Raji (cell line): ENCODE measurements around the gene MKRN2OS.

Experiments
- POLR2A ChIP-seq: IDR thresholded peaks from 2 replicates; pipeline ENCODE4 v1.6.1; 2011; ENCODE audit warnings: low read depth, low read length, control low read depth; ENCODE audit not compliant: insufficient read depth

Gene MKRN2OS

DNA sequence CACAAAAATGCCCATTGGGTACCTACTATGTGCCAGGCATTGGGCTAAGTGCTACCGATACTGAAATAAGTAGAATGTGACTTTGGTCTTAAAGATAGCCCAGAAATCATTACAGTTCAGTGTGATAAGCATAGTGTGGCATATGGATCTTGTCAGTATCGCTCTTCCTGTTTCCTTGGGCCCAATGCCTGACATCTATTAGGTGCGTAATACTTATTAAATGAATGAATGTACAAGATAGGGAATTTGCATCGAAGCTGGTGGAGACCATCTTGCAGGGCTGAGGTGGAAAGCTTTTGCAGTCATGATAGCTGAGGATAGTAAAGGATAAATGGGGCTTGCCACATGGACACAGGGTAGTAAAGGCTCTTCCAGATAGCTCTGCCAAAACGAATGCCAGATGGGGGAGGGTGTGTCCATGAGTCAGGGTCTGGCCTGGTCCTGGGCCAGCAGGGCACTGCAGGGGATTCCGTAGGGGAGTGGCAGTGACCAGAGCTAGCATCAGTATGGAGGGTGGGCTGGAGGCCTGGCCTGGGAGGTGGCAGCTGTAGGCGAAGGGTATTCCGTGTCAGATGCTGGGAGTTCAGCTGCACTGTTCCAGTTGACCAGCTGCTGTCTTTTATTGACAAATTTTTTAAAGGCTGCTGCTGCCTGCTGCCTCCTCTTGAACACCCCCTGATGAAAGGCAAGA lies 37.6 kb downstream of the MKRN2OS start:
- no peak for TF ChIP-seq POLR2A

GRCh38 chr3:12506201-12506709 lies 39.0 kb downstream of the MKRN2OS start:
- TF ChIP-seq POLR2A: no peak

GRCh38 chr3:12503126-12503957 lies 42.0 kb downstream of the MKRN2OS start:
- TF ChIP-seq POLR2A: no peak

DNA sequence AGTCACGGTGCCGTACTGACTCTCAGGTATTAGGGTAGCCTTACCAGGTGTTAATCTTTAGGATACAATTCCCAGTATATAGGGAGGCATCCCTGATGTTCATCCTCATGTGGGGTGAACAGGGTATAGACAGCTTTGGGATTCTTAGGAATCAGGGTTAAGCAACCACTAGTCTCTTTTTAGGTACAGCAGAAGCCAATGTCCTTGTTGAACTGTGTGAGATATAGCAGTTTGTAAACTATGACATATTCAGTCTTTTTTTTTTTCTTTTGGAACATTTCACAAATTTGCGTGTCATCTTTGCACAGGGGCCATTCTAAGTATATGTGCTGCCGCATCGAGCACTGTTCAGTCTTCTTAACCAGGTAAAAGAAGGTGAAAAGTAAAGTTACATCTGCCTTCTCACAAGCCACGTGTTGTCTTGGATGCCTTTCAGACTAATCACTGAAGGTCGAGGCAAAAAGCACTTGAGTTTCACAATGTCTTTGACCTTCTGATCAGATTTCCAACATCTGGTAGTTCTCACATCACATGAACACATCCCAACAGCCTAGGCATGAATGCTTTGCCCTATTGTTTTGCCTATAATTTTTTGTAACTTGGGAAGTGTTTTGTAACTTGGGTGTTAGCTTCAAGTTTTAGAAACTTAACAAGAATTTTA lies 43.8 kb downstream of the MKRN2OS start:
- no peak for TF ChIP-seq POLR2A

DNA sequence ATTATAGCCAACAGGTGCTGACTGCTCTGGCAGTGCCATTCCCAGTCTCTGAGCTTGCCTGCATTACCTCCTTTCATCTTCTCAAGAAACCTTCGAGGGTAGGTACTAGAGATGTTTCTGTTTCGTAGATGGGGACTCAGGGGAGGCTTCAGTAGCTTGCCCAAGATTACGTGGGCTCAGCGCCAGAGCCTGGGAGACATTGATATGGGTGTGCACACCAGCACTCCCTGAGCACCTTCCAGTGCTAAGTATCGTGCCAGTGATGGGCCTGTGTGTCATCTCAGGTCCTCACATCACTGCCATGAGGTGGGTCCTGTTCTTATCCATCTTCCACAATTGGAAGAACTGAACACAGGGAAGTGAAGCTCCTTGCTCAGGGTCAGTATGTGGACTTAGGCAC lies 45.8 kb downstream of the MKRN2OS start:
- no peak for TF ChIP-seq POLR2A

DNA sequence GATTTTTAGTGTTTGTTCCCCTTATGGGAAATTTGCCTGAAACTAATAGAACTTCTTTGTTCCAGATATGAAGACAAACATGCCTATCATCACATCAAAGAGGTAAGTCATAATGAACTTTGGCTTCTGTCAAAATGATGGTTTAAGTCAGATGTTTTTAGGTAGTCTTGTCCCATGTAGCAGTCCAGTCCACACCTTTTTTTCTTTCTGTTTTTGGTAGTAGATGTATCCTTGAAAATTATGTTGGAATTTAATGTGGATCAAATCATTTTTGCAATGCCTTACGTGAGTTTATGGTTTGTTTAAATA lies 48.9 kb downstream of the MKRN2OS start:
- no peak for TF ChIP-seq POLR2A

DNA sequence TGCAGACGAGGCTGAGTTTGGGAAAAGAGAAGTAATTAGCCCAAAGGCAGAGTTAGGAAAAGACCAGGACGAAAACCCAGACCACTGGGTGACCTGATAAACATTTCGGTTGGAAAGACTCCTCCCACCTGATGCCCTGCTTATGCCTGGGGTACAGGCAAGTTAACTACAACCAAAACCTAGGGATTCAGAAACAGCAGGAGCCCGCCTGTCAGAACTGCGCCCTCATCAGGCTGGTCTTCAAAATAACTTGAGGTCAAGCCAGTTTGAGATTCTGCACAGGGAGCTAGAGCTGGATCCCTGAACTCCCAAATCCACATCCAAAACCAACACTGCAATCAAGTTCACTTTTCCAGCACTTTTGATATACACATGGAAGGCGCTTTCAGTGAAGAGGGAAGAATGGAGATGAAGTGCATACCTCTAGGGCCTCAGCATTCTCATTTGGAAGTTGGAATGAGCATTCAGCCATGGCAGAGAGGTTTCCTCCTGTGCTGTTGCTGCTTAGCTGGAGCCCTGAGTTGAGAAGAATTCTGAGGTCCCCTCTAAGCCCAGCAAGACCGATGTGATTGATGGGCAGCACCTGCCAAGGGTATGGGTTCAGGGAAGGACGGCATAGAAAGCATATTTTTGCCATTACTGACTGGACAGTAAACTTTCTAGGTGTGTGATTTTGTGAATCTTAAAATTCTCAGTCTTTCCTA lies 49.4 kb downstream of the MKRN2OS start:
- TF ChIP-seq POLR2A: no peak

- TF ChIP-seq POLR2A: no peak
Measured at GRCh38 chr3:12490547-12490946, 54.8 kb downstream of the MKRN2OS start.

GRCh38 chr3:12489832-12490231 lies 55.5 kb downstream of the MKRN2OS start:
- no peak for TF ChIP-seq POLR2A
